SH-SY5Y (cell line): Measurements from ENCODE around the gene LNPEP.

Experiments used
- GATA2 ChIP-seq: IDR thresholded peaks from 2 replicates; pipeline ENCODE4 v1.6.1; 2011; ENCODE audit warnings: mild to moderate bottlenecking, low read depth, low read length
- GATA3 ChIP-seq: IDR thresholded peaks from 2 replicates; pipeline ENCODE4 v1.6.1; 2011; ENCODE audit warnings: low read depth, mild to moderate bottlenecking, low read length, moderate library complexity

LNPEP gene

GRCh38 chr5:96967400-96967799 lies 31.5 kb downstream of the LNPEP start:
- TF ChIP-seq GATA2, result no peak
- TF ChIP-seq GATA3, result no peak

GRCh38 chr5:96968074-96968473 lies 32.2 kb downstream of the LNPEP start:
- no peak for TF ChIP-seq GATA2
- TF ChIP-seq GATA3, result no peak

GRCh38 chr5:96968614-96969013 lies 32.7 kb downstream of the LNPEP start:
- no peak for TF ChIP-seq GATA2
- no peak for TF ChIP-seq GATA3

GRCh38 chr5:96969366-96969765 lies 33.5 kb downstream of the LNPEP start:
- no peak for TF ChIP-seq GATA2
- no peak for TF ChIP-seq GATA3

GRCh38 chr5:96972599-96973334 lies 36.9 kb downstream of the LNPEP start:
- TF ChIP-seq GATA3 (no peak), GATA2 (no peak)

- TF ChIP-seq GATA2 (no peak), GATA3 (no peak)
Observed at GRCh38 chr5:96973532-96974401, 37.9 kb downstream of the LNPEP start.

- no peak for TF ChIP-seq GATA2
- TF ChIP-seq GATA3, result no peak
Observed at GRCh38 chr5:96975656-96976055, 39.8 kb downstream of the LNPEP start.

- no peak for TF ChIP-seq GATA3
- TF ChIP-seq GATA2, result no peak
Observed at GRCh38 chr5:96977228-96977627, 41.3 kb downstream of the LNPEP start.

- TF ChIP-seq GATA3 (no peak), GATA2 (no peak)
Observed at GRCh38 chr5:96978812-96979449, 43.1 kb downstream of the LNPEP start.

GRCh38 chr5:96984506-96985192 lies 48.8 kb downstream of the LNPEP start:
- no peak for TF ChIP-seq GATA2
- TF ChIP-seq GATA3, result no peak

- TF ChIP-seq GATA3 (no peak), GATA2 (no peak)
Observed at GRCh38 chr5:96986450-96986849, 50.6 kb downstream of the LNPEP start.

- TF ChIP-seq GATA2 (no peak), GATA3 (no peak)
Observed at GRCh38 chr5:96990102-96990501, 54.2 kb downstream of the LNPEP start.

- TF ChIP-seq GATA2 (no peak), GATA3 (no peak)
Observed at GRCh38 chr5:96991708-96992107, 55.8 kb downstream of the LNPEP start.

- TF ChIP-seq GATA3, result no peak
- TF ChIP-seq GATA2, result no peak
Observed at GRCh38 chr5:96993760-96994159, 57.9 kb downstream of the LNPEP start.

- TF ChIP-seq GATA2, result no peak
- no peak for TF ChIP-seq GATA3
Observed at GRCh38 chr5:96994493-96994892, 58.6 kb downstream of the LNPEP start.
